ENCODE measurements around the gene LMNA. TPM values are rescaled to one million over a fixed set of nuclear protein-coding genes. Genes with fewer than 3 reads are reported as not detected.

The LMNA gene
- total and polyA plus RNA-seq, 10 of the 15 experiments (the other 5 are each of a cell fraction or from before 2014, with no cell fraction given) = 0.42 to 334 (median 81.1) TPM

- peaks cover 0 to 12% of the 10 kb centered on the region in 2 experiments; a peak in 2 of 4 replicates for H3K36me3 ChIP-seq (ENCODE audit: control insufficient read depth in 2 of 2, insufficient read depth in 2 of 2, low read length in 1 of 2)
- no peaks in the 10 kb centered on the region for H4K20me1 ChIP-seq (ENCODE audit: control insufficient read depth, insufficient read depth)
- H3K9ac ChIP-seq (ENCODE audit: control insufficient read depth, insufficient read depth, low read length) = peak overlapping the region; percentile 32
- RAD21 ChIA-PET (ENCODE audit: unreplicated experiment) = interaction anchor here (0.8 to 22.2 kb wide), 12 partner anchors 12 to 192 kb away, joined by 3 to 695 read pairs (median 4); partner anchors contain the start of genes ARHGEF2 and LMNA
- SMC1A ChIA-PET (ENCODE audit: uncharacterized antibody, unreplicated experiment) = interaction anchor here (0.7 to 23.6 kb wide), 17 partner anchors 13 to 313 kb away, joined by 3 to 874 read pairs (median 5); partner anchors contain the start of genes LMNA and MEX3A
- 48% methylated on average over 7 of the region's 7 CpGs for WGBS (ENCODE audit: insufficient coverage, insufficient replicate concordance, low lambda C conversion rate, missing lambda C conversion rate)
- H3K79me2 ChIP-seq (ENCODE audit: control insufficient read depth, insufficient read depth, low read length) = peaks cover 30% of the 10 kb centered on the region
- H3K4me1 ChIP-seq (ENCODE audit: control insufficient read depth, insufficient read depth, low read length) = peaks cover 47% of the 10 kb centered on the region
- intact Hi-C loops (cut with micrococcal nuclease; ENCODE audit: unreplicated experiment) (loop anchor here (1.0 kb wide), 2 partner anchors 34 to 40 kb away; no protein-coding TSS in a partner anchor), in situ Hi-C loops (cut with MboI) (loop anchor here (5.0 kb wide), 1 partner anchor 38 kb away; no protein-coding TSS in a partner anchor)
- no peak overlapping the region for H2AFZ ChIP-seq (ENCODE audit: control insufficient read depth, low read depth, low read length)
- FAIRE-seq (peak; percentile 84), ATAC-seq (peak; percentile 29), DNase-seq (ENCODE audit: low read depth, low spot score) (no peak)
- BruUV-seq (replicated peaks) = no TSS peak
- H3K27ac ChIP-seq (ENCODE audit: control insufficient read depth, insufficient read depth) = peak overlapping the region; percentile 56
- H3K4me2 ChIP-seq (ENCODE audit: control insufficient read depth, insufficient read depth) = no peak overlapping the region; the same call in none of the 2 replicates
- no peak overlapping the region for H3K4me3 ChIP-seq
- no peaks in the 10 kb centered on the region for H3K9me3 ChIP-seq (replicated peaks; ENCODE audit: control insufficient read depth, insufficient read depth, low read length)
- no peaks in the 10 kb centered on the region for H3K27me3 ChIP-seq (replicated peaks in 1 of 2; ENCODE audit: control insufficient read depth in 2 of 2, insufficient read depth in 2 of 2, low read length in 1 of 2)
- POLR2A ChIA-PET = interaction anchor here (0.5 to 7.0 kb wide), 9 partner anchors 8 to 153 kb away, joined by 3 to 89 read pairs (median 4); partner anchors contain the start of genes LMNA and SMG5
- CTCF ChIA-PET = interaction anchor here (0.7 to 25.7 kb wide), 23 partner anchors 10 to 192 kb away, joined by 3 to 1294 read pairs (median 7); partner anchors contain the start of genes LMNA and SMG5
- TF ChIP-seq JUNB (IDR thresholded peaks at IDR 0.05) (no peak), E4F1 (IDR thresholded peaks at IDR 0.05; ENCODE audit: borderline replicate concordance, partially characterized antibody) (no peak), ZSCAN29 (IDR thresholded peaks at IDR 0.05) (no peak), GABPA (IDR thresholded peaks at IDR 0.05; ENCODE audit: low read depth) (no peak), EP300 (IDR thresholded peaks at IDR 0.05; ENCODE audit: borderline replicate concordance in 1 of 2, control insufficient read depth in 1 of 2, low read depth in 2 of 2, low read length in 2 of 2) (no peak), ZNF274 (IDR thresholded peaks at IDR 0.05; ENCODE audit: insufficient read depth, insufficient read length) (no peak), YY1 (IDR thresholded peaks at IDR 0.05; ENCODE audit: low read depth, low read length) (peak; percentile 88), BCL11A (IDR thresholded peaks at IDR 0.05; ENCODE audit: low read depth, low read length) (no peak), MXI1 (IDR thresholded peaks at IDR 0.05; ENCODE audit: low read depth, low read length) (no peak), HDGF (IDR thresholded peaks at IDR 0.05) (peak; percentile 87; the same call in 1 of the 2 replicates), POLR2A (IDR thresholded peaks at IDR 0.05; ENCODE audit: low read depth, low read length) (no peak), CREB1 (IDR thresholded peaks at IDR 0.05; ENCODE audit: low read depth) (no peak), IRF4 (IDR thresholded peaks at IDR 0.05; ENCODE audit: low read depth, low read length) (peak; percentile 34; the same call in 1 of the 2 replicates), SMC3 (IDR thresholded peaks at IDR 0.05; ENCODE audit: borderline replicate concordance, low read length) (peak; percentile 99), CTCF (IDR thresholded peaks at IDR 0.05 in 2 of 3, conservative IDR thresholded peaks at IDR 0.05 in 1 of 3; ENCODE audit: control insufficient read depth in 2 of 3, extremely low read depth in 1 of 3, insufficient read depth in 1 of 3, low read depth in 3 of 3, low read length in 3 of 3) (peak; percentile 90 to 97 (median 96)), SIX5 (IDR thresholded peaks at IDR 0.05; ENCODE audit: low read depth, low read length, severe bottlenecking) (no peak), HDAC2 (IDR thresholded peaks at IDR 0.05) (no peak), RAD21 (IDR thresholded peaks at IDR 0.05; ENCODE audit: insufficient read depth, low read depth, low read length) (peak; percentile 96)
Measured at GRCh38 chr1:156129687-156130577, 15.4 kb downstream of the LMNA start.

Measured in GM12878 (cell line).